Chondrocyte (in vitro differentiated cells): ENCODE results near the gene TYW5. TPM values are rescaled to one million over a fixed set of nuclear protein-coding genes. Genes with fewer than 3 reads are reported as not detected.

ENCODE experiments used
- DNase-seq: peaks from one replicate; pipeline ENCODE4 v3.0.0; 2021; ENCODE audit warnings: mixed read lengths, low spot score
- H3K27ac Mint-ChIP-seq: one replicate; pipeline ENCODE4 v1.8.0; 2021; ENCODE audit warnings: mild to moderate bottlenecking, moderate library complexity, mixed read lengths; ENCODE audit not compliant: unreplicated experiment
- H3K27me3 Mint-ChIP-seq: 2 replicates; pipeline ENCODE4 v1.8.0; 2021; ENCODE audit warnings: low read depth, mixed read lengths
- H3K36me3 Mint-ChIP-seq: 2 replicates; pipeline ENCODE4 v1.8.0; 2021; ENCODE audit warnings: low read depth, mixed read lengths
- H3K4me1 Mint-ChIP-seq: 2 replicates; pipeline ENCODE4 v1.8.0; 2021; ENCODE audit warnings: low read depth, mild to moderate bottlenecking, mixed read lengths
- H3K4me3 Mint-ChIP-seq: one replicate; pipeline ENCODE4 v1.8.0; 2021; ENCODE audit warnings: mild to moderate bottlenecking, moderate library complexity, mixed read lengths; ENCODE audit not compliant: unreplicated experiment
- H3K9me3 Mint-ChIP-seq: 2 replicates; pipeline ENCODE4 v1.8.0; 2021; ENCODE audit warnings: low read depth, mixed read lengths
- CTCF ChIP-seq: fragments of 200-600 bp; sonication (generic); IDR thresholded peaks from 2 replicates; pipeline ENCODE4 v1.5.0; 2021; ENCODE audit warnings: antibody characterized with exemption, mild to moderate bottlenecking, moderate library complexity
- total RNA-seq: library from RNA; stranded (reverse); gene quantifications from 3 replicates; pipeline ENCODE4 v1.2.1, GENCODE V29; 2021

TYW5 gene
- total RNA-seq, 1 donor from 2014 or later, result 6.0 TPM

- Mint-ChIP-seq H3K4me1 (no peaks in the 10 kb centered on the region), H3K36me3 (peaks cover 21% of the 10 kb centered on the region), H3K4me3 (no peak overlapping the region), H3K27me3 (no peaks in the 10 kb centered on the region), H3K9me3 (no peaks in the 10 kb centered on the region), H3K27ac (no peak overlapping the region)
- no peak for DNase-seq
- no peak for TF ChIP-seq CTCF
Measured at GRCh38 chr2:199966405-199966804, 11.1 kb upstream of the TYW5 start.

- DNase-seq, result no peak
- TF ChIP-seq CTCF, result no peak
- Mint-ChIP-seq H3K36me3 (peaks cover 23% of the 10 kb centered on the region), H3K4me1 (peaks cover 14% of the 10 kb centered on the region), H3K4me3 (no peak overlapping the region), H3K9me3 (no peaks in the 10 kb centered on the region), H3K27ac (no peak overlapping the region), H3K27me3 (no peaks in the 10 kb centered on the region)
Measured at GRCh38 chr2:199962203-199962602, 6.9 kb upstream of the TYW5 start.

GRCh38 chr2:199958014-199958413 lies 2.7 kb upstream of the TYW5 start:
- H3K27ac Mint-ChIP-seq, result no peak overlapping the region

GRCh38 chr2:199956062-199956380 lies 730 bp upstream of the TYW5 start:
- no peak for DNase-seq
- Mint-ChIP-seq H3K36me3 (peaks cover 2% of the 10 kb centered on the region), H3K27ac (peak overlapping the region; percentile 99), H3K4me3 (peak overlapping the region; percentile 99), H3K27me3 (no peaks in the 10 kb centered on the region), H3K4me1 (peaks cover 42% of the 10 kb centered on the region), H3K9me3 (no peaks in the 10 kb centered on the region)
- TF ChIP-seq CTCF, result no peak

More at GRCh38 chr2:199958014-199958413, 2.7 kb upstream of the TYW5 start:
- peaks cover 12% of the 10 kb centered on the region for H3K36me3 Mint-ChIP-seq
- H3K27me3 Mint-ChIP-seq, result no peaks in the 10 kb centered on the region
- TF ChIP-seq CTCF, result no peak
- no peak overlapping the region for H3K4me3 Mint-ChIP-seq
- no peaks in the 10 kb centered on the region for H3K9me3 Mint-ChIP-seq
- DNase-seq, result no peak
- H3K4me1 Mint-ChIP-seq, result peaks cover 42% of the 10 kb centered on the region

GRCh38 chr2:199955007-199955338 lies 318 bp downstream of the TYW5 start:
- Mint-ChIP-seq H3K4me1 (peaks cover 42% of the 10 kb centered on the region), H3K36me3 (peaks cover 2% of the 10 kb centered on the region), H3K27me3 (no peaks in the 10 kb centered on the region), H3K9me3 (no peaks in the 10 kb centered on the region), H3K27ac (peak overlapping the region; percentile 99), H3K4me3 (peak overlapping the region; percentile 99)
- TF ChIP-seq CTCF, result no peak
- DNase-seq, result no peak
